Left cardiac atrium (tissue), 4 donors: ENCODE data around the gene STX16. TPM values are rescaled to one million over a fixed set of nuclear protein-coding genes. Genes with fewer than 3 reads are reported as not detected.

Experiments
- ATAC-seq, 2 donors: fragments of 200-7000 bp; cut with Tn5 transposase; one replicate each; pipeline ENCODE4 v1.9.1; 2020; ENCODE audit warnings: mild to moderate bottlenecking in 2 of 2, moderate library complexity in 2 of 2
- DNase-seq: peaks from one replicate; pipeline ENCODE4 v3.0.0-alpha.2; 2020
- intact Hi-C, 2 donors: fragments of 100-400 bp; cut with DNase I; formaldehyde crosslinking; loops; one replicate each; pipeline versions ENCODE4 v1.14.1 to v1.15.1; 2022 to 2023
- total RNA-seq, 2 donors: library from RNA; stranded (reverse); fragmentation: NEBNext Ultra II Directional; extraction: Animal tissue kit (Norgen Biotek cat#: 25700); gene quantifications; one replicate each; pipeline ENCODE4 v1.2.1, GENCODE V29; 2021
- donor health status: DM: no; HTN: yes; CAD: no.
- donor health status: DM: no; HTN: yes; CAD: no; lungs with severe emphysema.
- donor health status: DM: yes; HTN: yes; CAD: no.
- donor health status: Dilated cardiomyopathy.

The STX16 gene
- total RNA-seq, 2 donors from 2014 or later: 22.8 to 32.0 TPM

- intact Hi-C loops: no loop called here
- DNase-seq (no peak), ATAC-seq (peak in 1 of 2 donors; percentile 14)
Measured at GRCh38 chr20:58700121-58700821, 49.2 kb downstream of the STX16 start.

- intact Hi-C loops: no loop called here
- DNase-seq (no peak), ATAC-seq (peak in 1 of 2 donors; percentile 53)
Measured at GRCh38 chr20:58700823-58701222, 49.7 kb downstream of the STX16 start.

- no peak for DNase-seq
- intact Hi-C loops: no loop called here
- ATAC-seq: no peak
Measured at GRCh38 chr20:58701431-58702160, 50.5 kb downstream of the STX16 start.

- intact Hi-C loops: no loop called here
- DNase-seq: no peak
Measured at GRCh38 chr20:58702161-58702510, 51.1 kb downstream of the STX16 start.

GRCh38 chr20:58702859-58703648 lies 52.0 kb downstream of the STX16 start:
- no peak for ATAC-seq
- intact Hi-C loops: no loop called here
- no peak for DNase-seq

More at GRCh38 chr20:58702161-58702510, 51.1 kb downstream of the STX16 start:
- no peak for ATAC-seq

- intact Hi-C loops: no loop called here
- DNase-seq (no peak), ATAC-seq (no peak)
Measured at GRCh38 chr20:58703765-58704371, 52.8 kb downstream of the STX16 start.

- no peak for ATAC-seq
- no peak for DNase-seq
- intact Hi-C loops: no loop called here
Measured at GRCh38 chr20:58705208-58705926, 54.3 kb downstream of the STX16 start.

GRCh38 chr20:58706150-58706892 lies 55.2 kb downstream of the STX16 start:
- ATAC-seq: no peak
- intact Hi-C loops: no loop called here
- peak; percentile 4 for DNase-seq

- peak; percentile 18 for DNase-seq
- ATAC-seq: no peak
- intact Hi-C loops: no loop called here
Measured at GRCh38 chr20:58706975-58707681, 56.0 kb downstream of the STX16 start.

- intact Hi-C loops: no loop called here
- DNase-seq (no peak), ATAC-seq (no peak)
Measured at GRCh38 chr20:58707770-58708169, 56.7 kb downstream of the STX16 start.

GRCh38 chr20:58708246-58708931 lies 57.3 kb downstream of the STX16 start:
- DNase-seq (peak; percentile 13), ATAC-seq (no peak)
- intact Hi-C loops: no loop called here

- ATAC-seq (no peak), DNase-seq (peak; percentile 12)
- intact Hi-C loops: no loop called here
Measured at GRCh38 chr20:58709013-58709702, 58.1 kb downstream of the STX16 start.

- intact Hi-C loops: no loop called here
- DNase-seq (peak; percentile 2), ATAC-seq (no peak)
Measured at GRCh38 chr20:58709703-58710039, 58.6 kb downstream of the STX16 start.

GRCh38 chr20:58710481-58711265 lies 59.6 kb downstream of the STX16 start:
- ATAC-seq (no peak), DNase-seq (peak; percentile 16)
- intact Hi-C loops: no loop called here

GRCh38 chr20:58711266-58712051 lies 60.4 kb downstream of the STX16 start:
- intact Hi-C loops: no loop called here
- DNase-seq: no peak
- ATAC-seq: no peak
